GM19043 (cell line): Measurements from ENCODE around the gene PSMA6.

ENCODE experiments used
- ATAC-seq: cut with Tn5 transposase; IDR thresholded peaks from one replicate; pipeline ENCODE4 v1.9.1; 2021; ENCODE audit warnings: low read depth; ENCODE audit not compliant: unreplicated experiment

PSMA6 gene

DNA sequence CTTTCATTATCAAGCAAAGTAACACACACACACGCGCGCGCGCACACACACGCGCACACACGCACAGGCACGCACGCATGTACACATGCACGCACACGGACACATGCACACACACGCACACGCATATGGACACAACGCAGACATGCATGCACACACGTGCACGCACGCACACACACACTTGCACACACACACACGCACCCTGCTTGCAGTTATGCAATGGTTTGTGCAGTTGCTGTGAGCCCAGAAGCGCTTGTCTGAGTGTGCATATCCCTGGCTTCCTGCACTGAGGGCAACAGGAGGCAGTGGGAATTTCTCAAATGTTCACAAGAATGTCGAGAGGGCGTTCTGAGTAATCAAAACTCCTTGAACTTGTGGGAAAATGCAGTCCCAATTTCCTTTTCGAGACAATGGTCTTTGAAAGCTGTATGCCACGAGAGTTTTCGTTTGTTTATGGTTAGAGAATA lies 70.8 kb downstream of the PSMA6 start:
- no peak for ATAC-seq

DNA sequence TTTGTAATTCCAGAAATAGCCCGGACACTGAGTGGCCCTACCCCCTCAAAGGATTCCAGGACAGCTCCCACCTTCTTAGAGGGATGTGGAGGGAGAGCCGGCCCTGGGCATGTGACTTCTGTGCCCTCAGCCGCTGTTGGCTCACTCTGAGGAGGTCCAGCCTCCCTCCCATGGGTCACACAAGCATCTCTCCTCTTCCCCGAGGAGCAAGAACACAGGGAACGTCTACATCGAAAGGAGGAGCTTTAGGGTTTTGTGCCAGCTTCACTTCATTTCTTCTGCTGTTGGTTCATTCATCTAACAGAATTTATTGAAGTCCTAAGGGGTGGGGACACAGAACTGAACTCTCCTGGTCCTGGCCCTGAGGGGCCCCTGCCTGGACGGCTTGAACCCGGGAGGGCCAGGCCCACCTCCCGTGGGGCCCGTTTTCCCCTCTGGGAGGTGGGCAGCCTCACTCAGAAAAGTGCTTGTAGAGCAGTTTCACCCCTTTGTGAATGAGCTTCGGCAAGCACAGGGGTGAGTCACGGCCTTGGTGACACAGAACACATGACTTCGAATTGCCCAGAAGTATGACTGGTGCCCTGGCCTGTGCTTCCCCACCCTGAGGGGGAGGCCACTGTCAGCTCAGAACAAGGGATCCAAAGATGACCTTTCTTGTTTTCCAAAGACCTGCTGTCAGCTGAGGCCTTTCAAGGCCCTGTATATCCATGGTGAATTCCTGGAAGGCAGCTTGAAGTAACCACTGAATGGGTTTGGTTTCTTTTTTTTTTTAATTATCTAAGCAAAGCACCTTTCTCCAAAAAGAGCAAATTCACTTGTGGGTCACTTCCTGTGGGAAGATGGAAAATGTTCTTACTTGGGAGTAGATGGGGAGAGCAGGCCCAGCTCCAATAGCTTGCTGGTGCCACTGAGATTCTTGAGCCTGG lies 73.2 kb downstream of the PSMA6 start:
- no peak for ATAC-seq

DNA sequence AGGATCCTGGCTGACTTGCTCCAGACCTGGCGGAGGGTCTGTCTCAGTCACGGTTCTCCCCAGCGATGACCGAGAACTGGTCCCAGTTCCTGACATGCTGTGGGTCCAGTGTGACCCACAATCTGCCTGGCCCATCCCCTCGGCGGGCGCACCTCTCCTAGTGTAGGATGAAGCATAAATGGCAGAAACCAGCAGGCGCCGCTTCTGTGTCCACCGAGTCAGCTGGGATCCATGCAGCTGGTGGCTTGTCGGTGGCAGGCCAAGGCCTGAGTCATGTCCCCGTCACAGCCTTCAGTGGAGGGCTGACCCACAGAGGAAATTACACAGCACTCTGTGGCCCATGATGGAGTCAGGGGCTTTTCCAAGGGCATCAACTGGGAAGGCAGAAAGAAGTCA lies 73.9 kb downstream of the PSMA6 start:
- no peak for ATAC-seq

DNA sequence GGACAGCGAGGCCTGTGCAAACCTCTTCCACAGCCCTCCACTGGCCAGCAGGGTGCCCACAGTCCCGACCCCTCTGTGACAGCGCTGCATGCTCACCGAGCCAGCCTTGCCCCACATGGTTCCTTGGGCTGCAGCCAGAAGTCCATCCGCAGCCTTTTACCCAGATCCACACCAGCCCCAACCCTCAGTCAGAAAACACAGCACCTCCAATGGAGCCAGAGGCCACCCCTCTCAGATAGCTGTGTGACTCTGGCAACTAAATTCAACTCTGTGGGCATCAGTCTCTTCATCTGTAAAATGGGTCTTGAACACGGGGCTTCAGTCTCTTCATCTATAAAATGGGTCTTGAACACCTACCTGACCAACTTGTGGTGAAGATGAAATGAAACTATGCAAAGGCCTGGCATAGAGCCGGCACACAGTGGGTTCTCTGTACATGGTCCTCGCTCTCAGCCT lies 74.4 kb downstream of the PSMA6 start:
- no peak for ATAC-seq

DNA sequence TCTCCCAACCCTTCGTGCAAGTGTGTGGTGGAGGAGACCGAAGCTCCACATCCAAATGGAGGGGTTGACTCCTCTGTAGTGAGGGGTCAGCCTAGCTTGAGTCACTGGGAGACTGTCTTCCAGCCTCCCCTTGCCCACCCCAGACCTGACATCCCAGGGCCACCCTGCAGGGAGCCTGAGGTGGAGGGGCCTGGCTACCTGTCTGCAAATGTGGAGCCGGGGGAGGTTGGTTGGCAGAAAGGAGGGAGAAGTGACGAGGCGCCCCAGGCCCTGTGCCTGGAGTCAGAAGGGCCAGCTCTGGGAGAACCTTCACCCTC lies 74.8 kb downstream of the PSMA6 start:
- no peak for ATAC-seq
